HAP-1 (cell line): ENCODE measurements around the gene STPG4.

Source experiments
- DNase-seq, 2 experiments: peaks; one replicate each; pipeline ENCODE4 v3.0.0-alpha.2; 2016 to 2020; ENCODE audit warnings: low spot score in 2 of 2
- H3K27me3 ChIP-seq: fragments of 250-450 bp; sonication (Bioruptor Pico); 2 replicates; pipeline ENCODE4 v1.5.1; 2020; ENCODE audit warnings: low read depth, mild to moderate bottlenecking, moderate library complexity
- H3K36me3 ChIP-seq: fragments of 250-450 bp; sonication (Bioruptor Pico); replicated peaks from 2 replicates; pipeline ENCODE4 v1.5.1; 2020; ENCODE audit warnings: mild to moderate bottlenecking
- H3K4me1 ChIP-seq: fragments of 250-450 bp; sonication (Bioruptor Pico); 2 replicates; pipeline ENCODE4 v1.5.1; 2020; ENCODE audit warnings: mild to moderate bottlenecking
- H3K4me3 ChIP-seq: fragments of 250-450 bp; sonication (Bioruptor Pico); 2 replicates; pipeline ENCODE4 v1.5.1; 2020; ENCODE audit warnings: mild to moderate bottlenecking, moderate library complexity
- H3K9me3 ChIP-seq: fragments of 250-450 bp; sonication (Bioruptor Pico); 2 replicates; pipeline ENCODE4 v1.5.1; 2020; ENCODE audit warnings: mild to moderate bottlenecking, moderate library complexity
- in situ Hi-C: fragments of 300-500 bp; cut with MboI; formaldehyde crosslinking; loops from 3 replicates; pipeline ENCODE4 v1.14.3; 2020; ENCODE audit warnings: low sequenced_read_pairs, inconsistent platforms, mixed read lengths

The STPG4 gene

DNA sequence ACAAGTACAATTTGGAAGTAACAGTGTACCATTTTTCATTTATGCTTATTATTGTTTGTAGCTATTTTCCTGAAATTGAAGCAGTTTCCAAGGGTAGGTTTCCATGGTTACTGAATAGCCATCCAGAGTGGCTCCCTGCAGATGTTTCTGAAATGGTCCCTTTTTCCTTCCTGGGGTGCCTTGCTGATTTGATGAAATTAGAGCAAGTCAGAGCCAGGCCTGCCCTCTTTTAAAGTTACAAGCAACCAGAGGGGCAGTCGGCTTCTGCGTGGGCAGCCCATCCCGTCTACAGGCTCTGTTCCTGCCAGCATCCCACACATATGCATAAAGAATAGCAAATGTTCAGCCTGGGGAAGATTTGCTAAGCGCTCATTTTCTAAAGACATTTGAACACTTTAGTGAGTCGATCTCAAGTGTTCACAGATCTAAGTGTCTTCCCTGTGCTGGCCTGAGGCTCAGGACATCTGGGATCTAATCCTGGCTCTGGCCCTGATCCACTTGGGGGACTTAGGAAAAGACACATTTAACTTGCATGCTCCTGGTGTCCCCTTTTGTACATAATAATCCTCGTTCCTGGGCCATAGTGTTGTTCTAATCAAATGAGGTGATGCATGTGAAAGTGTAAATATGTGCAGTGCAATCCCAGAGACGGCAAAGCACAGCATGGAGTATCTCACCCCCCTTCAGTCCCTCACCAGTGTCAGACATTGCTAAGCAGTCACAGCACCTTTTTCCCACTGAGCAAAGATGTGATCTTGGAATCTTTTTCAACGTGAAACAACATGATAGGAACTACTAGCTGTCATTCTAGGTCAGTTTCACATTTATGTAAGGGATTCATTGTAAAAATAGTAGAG is 92.2 kb downstream of the STPG4 start:
- no peaks in the 10 kb centered on the region for H3K27me3 ChIP-seq
- no peak overlapping the region for H3K4me3 ChIP-seq
- in situ Hi-C loops = no loop called here
- no peaks in the 10 kb centered on the region for H3K36me3 ChIP-seq
- H3K4me1 ChIP-seq = peaks cover 5% of the 10 kb centered on the region
- DNase-seq = no peak
- no peaks in the 10 kb centered on the region for H3K9me3 ChIP-seq

- no peak overlapping the region for H3K4me3 ChIP-seq
- DNase-seq = no peak
- no peaks in the 10 kb centered on the region for H3K27me3 ChIP-seq
- H3K9me3 ChIP-seq = no peaks in the 10 kb centered on the region
- in situ Hi-C loops = no loop called here
- H3K4me1 ChIP-seq = peaks cover 5% of the 10 kb centered on the region
- H3K36me3 ChIP-seq = no peaks in the 10 kb centered on the region
These were observed 93.0 kb downstream of the STPG4 start for GRCh38 chr2:47061944-47062678.

DNA sequence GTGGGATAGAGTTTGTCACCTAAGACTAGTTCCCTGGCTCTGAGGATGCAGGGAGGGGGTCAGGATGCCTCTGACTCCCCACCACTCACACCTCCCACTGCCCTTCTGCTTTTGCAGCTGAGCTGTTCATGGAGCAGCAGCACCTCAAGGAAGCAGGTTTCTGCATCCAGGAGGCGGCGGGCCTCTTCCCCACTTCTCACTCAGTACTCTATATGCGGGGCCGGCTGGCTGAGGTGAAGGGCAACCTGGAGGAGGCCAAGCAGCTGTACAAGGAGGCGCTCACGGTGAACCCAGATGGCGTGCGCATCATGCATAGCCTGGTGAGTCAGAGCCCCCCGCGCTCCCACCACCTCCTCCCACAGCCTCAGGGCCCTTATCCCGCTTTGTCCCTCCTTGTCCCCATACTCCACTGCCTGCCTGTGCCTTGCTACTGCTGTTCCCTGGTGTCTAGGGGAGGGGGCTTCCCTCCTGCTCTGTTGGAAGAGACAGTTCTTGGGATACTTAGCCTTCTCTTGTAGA is 94.4 kb downstream of the STPG4 start:
- no peaks in the 10 kb centered on the region for H3K9me3 ChIP-seq
- in situ Hi-C loops = no loop called here
- peaks cover 5% of the 10 kb centered on the region for H3K4me1 ChIP-seq
- no peak overlapping the region for H3K4me3 ChIP-seq
- no peaks in the 10 kb centered on the region for H3K27me3 ChIP-seq
- H3K36me3 ChIP-seq = no peaks in the 10 kb centered on the region
- DNase-seq = no peak

DNA sequence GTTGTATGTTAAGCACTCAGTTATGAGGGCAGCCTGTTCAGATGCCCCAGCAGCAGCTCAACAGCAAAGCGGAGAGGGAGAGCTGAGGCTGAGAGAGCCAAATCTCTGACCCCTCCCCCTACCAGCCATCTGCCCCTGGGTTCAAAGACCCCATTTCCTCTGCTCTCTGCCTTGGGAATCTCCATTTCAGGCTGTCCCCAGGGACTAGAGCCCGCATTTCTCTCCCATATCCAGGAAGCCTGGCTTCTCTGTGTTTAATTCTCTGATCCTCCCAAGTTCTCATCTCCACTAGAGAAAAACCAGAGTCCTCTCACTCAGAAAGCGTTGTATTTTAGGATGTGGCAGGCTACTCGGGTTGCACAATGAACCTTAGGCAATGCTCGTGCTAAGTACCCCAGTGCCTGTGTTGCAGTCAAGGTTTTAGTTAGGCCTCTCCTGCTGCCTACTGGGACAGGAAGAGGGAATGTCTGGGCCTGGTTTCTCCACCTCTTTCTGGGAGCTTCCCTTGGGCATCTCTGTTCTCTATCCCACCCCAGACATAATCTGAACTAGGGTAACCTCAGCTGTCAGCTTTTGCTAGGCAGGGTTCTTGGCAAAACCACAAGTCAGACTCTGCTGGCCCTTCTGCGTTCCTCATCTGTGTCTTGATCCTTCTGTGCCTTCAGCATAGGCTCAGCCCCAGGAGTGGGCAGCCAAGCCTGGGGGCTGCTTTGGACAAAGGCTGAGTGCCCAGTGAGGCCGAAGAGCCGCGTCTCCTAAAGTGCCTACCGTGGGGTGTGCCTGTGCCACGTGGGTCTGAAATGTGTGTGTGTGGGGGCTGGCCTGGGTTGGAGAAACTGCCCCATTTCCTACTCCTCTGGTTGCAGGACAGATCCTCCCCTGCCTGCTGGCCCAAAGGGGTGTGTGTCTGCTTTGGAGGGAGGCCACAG is 96.8 kb downstream of the STPG4 start:
- in situ Hi-C loops = no loop called here
- Histone ChIP-seq H3K9me3 (no peaks in the 10 kb centered on the region), H3K36me3 (no peaks in the 10 kb centered on the region), H3K27me3 (no peaks in the 10 kb centered on the region), H3K4me3 (no peak overlapping the region), H3K4me1 (no peaks in the 10 kb centered on the region)
- DNase-seq = no peak

DNA sequence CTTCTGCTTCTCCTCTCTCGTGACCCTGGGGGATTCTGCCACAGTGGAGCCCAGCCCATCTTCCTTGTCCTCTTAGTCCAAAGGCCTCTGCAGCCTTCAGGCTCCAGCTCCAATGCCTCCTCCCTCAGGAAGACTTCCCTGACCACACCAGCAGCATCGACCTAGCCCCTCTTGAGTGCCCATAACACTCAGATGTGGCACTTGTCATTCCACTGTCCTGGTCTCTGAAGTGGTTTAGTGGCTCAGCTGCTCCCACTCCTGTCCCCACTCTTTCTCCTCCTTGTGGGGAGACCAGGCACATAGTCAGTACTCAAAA is 97.5 kb downstream of the STPG4 start:
- no peak for DNase-seq
- Histone ChIP-seq H3K36me3 (no peaks in the 10 kb centered on the region), H3K4me1 (no peaks in the 10 kb centered on the region), H3K9me3 (no peaks in the 10 kb centered on the region), H3K27me3 (no peaks in the 10 kb centered on the region), H3K4me3 (no peak overlapping the region)
- in situ Hi-C loops = no loop called here

DNA sequence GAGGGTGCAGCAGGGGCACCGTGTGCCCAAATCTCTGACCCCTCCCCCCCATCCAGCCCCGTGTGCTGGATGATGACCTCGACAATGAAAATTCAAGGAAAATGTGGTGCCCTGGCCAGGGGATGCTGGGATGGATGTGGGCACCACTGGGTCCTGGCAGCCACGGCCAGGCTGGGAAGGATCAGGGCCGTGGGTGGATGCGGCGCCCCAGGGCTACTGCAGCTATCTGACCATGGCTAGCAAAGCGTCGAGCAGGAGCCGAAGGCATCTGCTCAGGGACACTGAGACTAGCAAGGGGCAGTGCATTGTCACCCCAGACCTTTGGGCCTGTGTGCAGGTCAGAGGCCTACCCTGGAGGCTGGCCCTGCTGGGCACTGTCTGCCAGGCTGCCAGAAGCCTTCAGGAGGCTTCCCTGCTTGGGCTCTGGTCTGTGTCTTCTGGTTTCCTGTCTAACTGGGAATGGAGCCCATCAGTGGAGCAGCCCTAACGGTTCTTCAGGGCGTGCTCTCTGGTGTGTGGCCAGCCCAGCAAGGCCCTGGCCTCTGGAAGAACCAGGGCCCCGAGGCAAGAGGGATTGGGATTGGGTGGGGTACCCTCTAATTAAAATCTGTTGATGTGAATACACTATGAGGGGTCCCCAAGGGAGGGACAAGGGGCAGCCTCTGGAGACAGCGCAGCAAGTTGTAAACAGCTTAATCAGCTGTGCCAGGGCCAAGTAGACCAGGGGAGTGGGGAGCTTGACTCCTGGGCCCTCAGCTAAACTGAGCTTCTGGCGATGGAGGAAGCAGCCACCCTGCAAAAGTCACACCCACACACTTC is 98.0 kb downstream of the STPG4 start:
- Histone ChIP-seq H3K4me3 (no peak overlapping the region), H3K4me1 (no peaks in the 10 kb centered on the region), H3K27me3 (no peaks in the 10 kb centered on the region), H3K36me3 (no peaks in the 10 kb centered on the region), H3K9me3 (no peaks in the 10 kb centered on the region)
- in situ Hi-C loops = no loop called here
- DNase-seq = no peak

DNA sequence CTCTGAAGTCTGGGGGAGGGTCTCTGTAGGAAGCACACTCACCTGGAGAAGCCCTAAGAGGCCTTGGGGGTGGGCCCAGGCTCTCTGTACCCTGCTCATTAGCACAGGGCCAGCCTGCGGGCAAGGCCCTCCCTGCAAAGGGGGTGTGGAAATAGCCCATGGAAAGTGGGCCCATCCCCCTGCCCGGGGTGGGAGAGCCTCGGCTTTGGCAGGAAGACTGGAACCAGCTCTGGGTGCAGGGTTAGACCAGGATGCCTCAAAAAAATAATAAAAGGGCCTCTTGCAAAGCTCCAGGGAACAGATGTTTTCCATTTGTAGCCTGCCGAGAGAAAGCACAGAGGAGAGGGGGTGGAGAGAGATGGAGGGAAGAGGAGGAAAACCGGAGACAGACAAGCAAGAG is 98.7 kb downstream of the STPG4 start:
- no peak for DNase-seq
- Histone ChIP-seq H3K36me3 (no peaks in the 10 kb centered on the region), H3K4me1 (no peaks in the 10 kb centered on the region), H3K4me3 (no peak overlapping the region), H3K9me3 (no peaks in the 10 kb centered on the region), H3K27me3 (no peaks in the 10 kb centered on the region)
- in situ Hi-C loops = no loop called here

GRCh38 chr2:47054868-47055267 is 100.2 kb downstream of the STPG4 start:
- Histone ChIP-seq H3K4me3 (no peak overlapping the region), H3K27me3 (no peaks in the 10 kb centered on the region), H3K9me3 (no peaks in the 10 kb centered on the region), H3K4me1 (no peaks in the 10 kb centered on the region), H3K36me3 (no peaks in the 10 kb centered on the region)
- in situ Hi-C loops = no loop called here
- no peak for DNase-seq

DNA sequence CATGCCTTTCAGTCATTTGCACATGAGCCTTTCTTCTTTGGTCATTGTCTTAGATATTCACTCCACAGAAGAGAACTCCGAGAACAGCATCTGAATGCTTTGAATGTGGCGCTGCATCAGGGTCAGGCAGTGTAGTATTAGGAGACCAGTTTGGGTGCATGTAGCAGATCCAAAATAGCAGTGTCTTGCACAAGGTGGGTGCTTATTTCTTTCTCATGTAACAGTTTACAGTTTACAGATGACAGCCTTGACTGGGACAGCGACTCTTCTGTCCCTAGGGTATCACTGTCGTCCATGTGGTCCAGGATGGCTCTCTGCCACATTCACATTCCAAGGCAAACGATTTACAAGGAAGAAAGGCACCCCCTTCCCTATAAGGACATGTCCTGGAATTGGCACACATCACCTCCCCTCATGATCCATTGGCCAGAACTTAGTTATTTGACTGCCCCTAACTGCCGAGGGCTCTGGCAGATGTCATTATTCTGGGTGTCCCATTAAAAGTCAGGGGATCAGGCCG is 101.0 kb downstream of the STPG4 start:
- Histone ChIP-seq H3K27me3 (no peaks in the 10 kb centered on the region), H3K4me3 (no peak overlapping the region), H3K36me3 (no peaks in the 10 kb centered on the region), H3K4me1 (no peaks in the 10 kb centered on the region), H3K9me3 (no peaks in the 10 kb centered on the region)
- DNase-seq = no peak
- in situ Hi-C loops = no loop called here

DNA sequence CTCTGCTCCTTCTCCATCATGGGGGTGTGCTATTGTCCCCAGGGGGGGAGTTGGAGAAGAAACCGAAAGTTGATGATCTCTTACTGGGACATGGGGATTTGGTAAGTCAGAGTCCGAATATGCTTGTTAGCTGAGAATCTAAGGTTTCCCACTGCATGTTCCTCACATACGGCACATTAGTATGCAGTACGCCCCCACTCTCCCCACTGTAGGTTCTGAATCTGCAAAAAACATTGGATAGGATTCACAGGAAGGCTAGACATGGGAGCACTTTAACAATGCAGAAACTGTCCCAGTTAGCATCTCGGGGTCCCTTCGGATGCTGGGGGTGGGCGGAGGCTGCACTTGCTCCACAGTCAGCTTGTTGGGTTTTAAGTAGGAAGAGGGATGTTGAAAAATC is 102.3 kb downstream of the STPG4 start:
- DNase-seq = no peak
- Histone ChIP-seq H3K9me3 (no peaks in the 10 kb centered on the region), H3K27me3 (no peaks in the 10 kb centered on the region), H3K4me1 (no peaks in the 10 kb centered on the region), H3K36me3 (no peaks in the 10 kb centered on the region), H3K4me3 (no peak overlapping the region)
- in situ Hi-C loops = no loop called here

- Histone ChIP-seq H3K9me3 (no peaks in the 10 kb centered on the region), H3K4me1 (no peaks in the 10 kb centered on the region), H3K4me3 (no peak overlapping the region), H3K27me3 (no peaks in the 10 kb centered on the region), H3K36me3 (no peaks in the 10 kb centered on the region)
- in situ Hi-C loops = no loop called here
- no peak for DNase-seq
These were observed 103.5 kb downstream of the STPG4 start for GRCh38 chr2:47051562-47051961.

- DNase-seq = no peak
- H3K4me1 ChIP-seq = no peaks in the 10 kb centered on the region
- H3K27me3 ChIP-seq = no peaks in the 10 kb centered on the region
- H3K36me3 ChIP-seq = 0 out of 2 replicates have a peak, but pooled peaks cover 2% of the 10 kb centered on the region
- no peak overlapping the region for H3K4me3 ChIP-seq
- in situ Hi-C loops = no loop called here
- H3K9me3 ChIP-seq = no peaks in the 10 kb centered on the region
These were observed 104.3 kb downstream of the STPG4 start for GRCh38 chr2:47050762-47051161.
